Stimulated activated CD4-positive, alpha-beta T cell treated with anti-CD3 and anti-CD28 coated beads, Interleukin-2, amount 100 ng/mL, for 48 hours (primary cell): ENCODE measurements around the gene ENAH.

ENCODE experiments used
- DNase-seq, 2 donors: peaks; one replicate each; pipeline ENCODE4 v3.0.0-alpha.2; 2020

ENAH gene

GRCh38 chr1:225554216-225554812 lies 98.6 kb downstream of the ENAH start:
- DNase-seq = no peak

GRCh38 chr1:225549821-225550220 lies 103.1 kb downstream of the ENAH start:
- DNase-seq = no peak

GRCh38 chr1:225548140-225548857 lies 104.6 kb downstream of the ENAH start:
- no peak for DNase-seq

GRCh38 chr1:225545649-225546048 lies 107.3 kb downstream of the ENAH start:
- no peak for DNase-seq

- DNase-seq = no peak
Measured at GRCh38 chr1:225544924-225545323, 108.0 kb downstream of the ENAH start.

- no peak for DNase-seq
Measured at GRCh38 chr1:225544263-225544662, 108.7 kb downstream of the ENAH start.

GRCh38 chr1:225543350-225543749 lies 109.6 kb downstream of the ENAH start:
- no peak for DNase-seq

GRCh38 chr1:225541383-225541782 lies 111.5 kb downstream of the ENAH start:
- DNase-seq = no peak

- DNase-seq = no peak
Measured at GRCh38 chr1:225539575-225539974, 113.3 kb downstream of the ENAH start.

GRCh38 chr1:225539069-225539468 lies 113.9 kb downstream of the ENAH start:
- DNase-seq = no peak

GRCh38 chr1:225537554-225538251 lies 115.2 kb downstream of the ENAH start:
- no peak for DNase-seq

GRCh38 chr1:225535280-225535679 lies 117.6 kb downstream of the ENAH start:
- no peak for DNase-seq

- DNase-seq = no peak
Measured at GRCh38 chr1:225534772-225535171, 118.2 kb downstream of the ENAH start.

- no peak for DNase-seq
Measured at GRCh38 chr1:225534135-225534534, 118.8 kb downstream of the ENAH start.

- no peak for DNase-seq
Measured at GRCh38 chr1:225533238-225533637, 119.7 kb downstream of the ENAH start.

GRCh38 chr1:225532240-225532944 lies 120.5 kb downstream of the ENAH start:
- no peak for DNase-seq

- no peak for DNase-seq
Measured at GRCh38 chr1:225529726-225530125, 123.2 kb downstream of the ENAH start.

GRCh38 chr1:225527575-225527974 lies 125.3 kb downstream of the ENAH start:
- no peak for DNase-seq

- DNase-seq = no peak
Measured at GRCh38 chr1:225526878-225527277, 126.0 kb downstream of the ENAH start.

- no peak for DNase-seq
Measured at GRCh38 chr1:225525377-225525776, 127.5 kb downstream of the ENAH start.

GRCh38 chr1:225524570-225524969 lies 128.4 kb downstream of the ENAH start:
- no peak for DNase-seq

GRCh38 chr1:225523263-225523950 lies 129.5 kb downstream of the ENAH start:
- DNase-seq = no peak
